ENCODE results near the gene KRT8.

Gene KRT8

DNA sequence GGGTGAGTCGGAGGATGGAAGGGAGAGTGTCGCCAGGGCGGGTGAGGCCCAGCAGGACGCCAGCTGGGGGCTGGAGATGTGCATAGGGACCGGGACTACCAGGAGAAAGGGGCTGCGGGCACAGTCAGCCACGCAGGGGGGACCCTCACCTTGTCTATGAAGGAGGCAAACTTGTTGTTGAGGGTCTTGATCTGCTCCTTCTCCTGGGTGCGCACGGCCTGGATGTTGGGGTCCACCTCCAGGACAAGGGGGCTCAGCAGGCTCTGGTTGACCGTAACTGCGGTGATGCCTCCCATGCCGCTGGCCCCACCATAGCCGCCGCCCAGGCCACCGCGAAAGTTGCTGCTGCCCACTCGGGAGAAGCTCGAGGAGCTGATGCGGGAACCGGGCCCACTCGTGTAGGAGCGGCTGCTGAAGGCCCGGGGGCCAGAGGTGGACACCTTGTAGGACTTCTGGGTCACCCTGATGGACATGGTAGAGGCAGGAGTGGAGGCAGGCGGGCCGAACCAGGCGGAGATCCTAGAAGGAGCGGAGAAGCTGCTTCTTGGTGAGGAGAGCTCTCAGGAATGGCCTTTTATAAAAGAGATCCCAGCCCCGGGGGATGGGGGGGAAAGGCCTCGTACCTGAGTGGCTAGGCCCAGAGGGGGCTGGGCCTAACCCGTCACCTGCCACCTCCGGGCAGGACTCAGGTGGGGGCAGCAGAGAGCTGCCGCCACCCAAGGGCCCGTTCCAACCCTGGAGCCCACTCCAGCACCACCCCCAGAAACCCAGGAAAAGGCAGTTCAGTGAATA lies at the start of gene KRT8:
Gene KRT8, minus strand, starts transcription at position 568 of the 792 bp plus-strand sequence. Its CDS starts 95 bp downstream, at position 473.
- peak within 1 kb of the TSS; percentile 96 for H3K27ac ChIP-seq
- TF ChIP-seq, protein P1, sequence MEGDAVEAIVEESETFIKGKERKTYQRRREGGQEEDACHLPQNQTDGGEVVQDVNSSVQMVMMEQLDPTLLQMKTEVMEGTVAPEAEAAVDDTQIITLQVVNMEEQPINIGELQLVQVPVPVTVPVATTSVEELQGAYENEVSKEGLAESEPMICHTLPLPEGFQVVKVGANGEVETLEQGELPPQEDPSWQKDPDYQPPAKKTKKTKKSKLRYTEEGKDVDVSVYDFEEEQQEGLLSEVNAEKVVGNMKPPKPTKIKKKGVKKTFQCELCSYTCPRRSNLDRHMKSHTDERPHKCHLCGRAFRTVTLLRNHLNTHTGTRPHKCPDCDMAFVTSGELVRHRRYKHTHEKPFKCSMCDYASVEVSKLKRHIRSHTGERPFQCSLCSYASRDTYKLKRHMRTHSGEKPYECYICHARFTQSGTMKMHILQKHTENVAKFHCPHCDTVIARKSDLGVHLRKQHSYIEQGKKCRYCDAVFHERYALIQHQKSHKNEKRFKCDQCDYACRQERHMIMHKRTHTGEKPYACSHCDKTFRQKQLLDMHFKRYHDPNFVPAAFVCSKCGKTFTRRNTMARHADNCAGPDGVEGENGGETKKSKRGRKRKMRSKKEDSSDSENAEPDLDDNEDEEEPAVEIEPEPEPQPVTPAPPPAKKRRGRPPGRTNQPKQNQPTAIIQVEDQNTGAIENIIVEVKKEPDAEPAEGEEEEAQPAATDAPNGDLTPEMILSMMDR (conservative IDR thresholded peaks at IDR 0.05): peak; percentile 93

GRCh38 chr12:52953181-52953841 lies 48.4 kb upstream of the KRT8 start:
- H3K27ac ChIP-seq: no peak overlapping the region
- TF ChIP-seq ZFX (IDR thresholded peaks at IDR 0.05): no peak
- TF ChIP-seq, protein P1 (conservative IDR thresholded peaks at IDR 0.05): no peak

DNA sequence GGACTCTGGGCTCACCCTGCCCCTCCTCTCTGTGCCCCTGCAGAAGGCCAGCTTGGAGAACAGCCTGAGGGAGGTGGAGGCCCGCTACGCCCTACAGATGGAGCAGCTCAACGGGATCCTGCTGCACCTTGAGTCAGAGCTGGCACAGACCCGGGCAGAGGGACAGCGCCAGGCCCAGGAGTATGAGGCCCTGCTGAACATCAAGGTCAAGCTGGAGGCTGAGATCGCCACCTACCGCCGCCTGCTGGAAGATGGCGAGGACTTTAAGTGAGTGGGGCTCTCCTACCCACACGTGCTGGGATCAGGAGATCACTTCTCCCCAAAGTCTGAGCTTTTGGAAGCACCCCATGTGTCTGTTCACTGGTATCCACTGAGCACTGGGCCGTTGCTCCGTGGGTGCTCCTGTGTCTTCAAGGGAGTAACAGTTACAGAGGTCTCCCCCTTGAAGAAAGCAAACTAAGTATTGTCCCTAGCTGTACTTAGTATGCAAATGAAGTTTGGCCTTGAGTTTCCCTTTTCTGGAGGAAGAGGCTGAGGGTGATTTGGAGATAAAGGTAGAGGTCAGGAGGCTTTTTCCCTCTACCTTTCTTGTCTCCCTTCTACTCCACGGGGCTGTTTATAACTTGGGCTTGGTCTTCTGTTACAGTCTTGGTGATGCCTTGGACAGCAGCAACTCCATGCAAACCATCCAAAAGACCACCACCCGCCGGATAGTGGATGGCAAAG lies 47.4 kb upstream of the KRT8 start:
- TF ChIP-seq, protein P1 (conservative IDR thresholded peaks at IDR 0.05): no peak
- no peak for TF ChIP-seq ZFX (IDR thresholded peaks at IDR 0.05)
- no peak overlapping the region for H3K27ac ChIP-seq

- TF ChIP-seq ZFX (IDR thresholded peaks at IDR 0.05): no peak
- TF ChIP-seq, protein P1 (conservative IDR thresholded peaks at IDR 0.05): no peak
- H3K27ac ChIP-seq: no peak overlapping the region
These were observed 46.8 kb upstream of the KRT8 start for GRCh38 chr12:52951640-52952039.

DNA sequence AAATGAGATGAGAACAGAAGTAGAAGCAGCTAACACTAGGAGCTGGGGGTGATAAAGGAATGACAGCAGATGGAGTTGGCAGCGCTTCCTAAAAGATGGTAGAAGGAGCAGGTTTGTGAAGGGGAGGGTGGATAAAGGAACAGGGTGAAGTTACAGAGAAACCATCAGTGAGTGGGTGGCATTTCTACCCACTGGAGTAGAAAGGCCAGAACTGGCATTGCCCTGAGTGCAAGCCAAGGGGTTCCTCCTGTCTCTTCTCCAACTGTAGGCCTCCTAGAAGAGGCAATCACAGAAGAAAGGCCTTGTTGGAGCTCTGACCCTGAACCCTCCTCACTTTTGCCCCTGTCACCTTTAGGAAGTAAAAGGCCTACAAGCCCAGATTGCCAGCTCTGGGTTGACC lies 46.2 kb upstream of the KRT8 start:
- no peak overlapping the region for H3K27ac ChIP-seq
- TF ChIP-seq, protein P1 (conservative IDR thresholded peaks at IDR 0.05): no peak
- no peak for TF ChIP-seq ZFX (IDR thresholded peaks at IDR 0.05)

DNA sequence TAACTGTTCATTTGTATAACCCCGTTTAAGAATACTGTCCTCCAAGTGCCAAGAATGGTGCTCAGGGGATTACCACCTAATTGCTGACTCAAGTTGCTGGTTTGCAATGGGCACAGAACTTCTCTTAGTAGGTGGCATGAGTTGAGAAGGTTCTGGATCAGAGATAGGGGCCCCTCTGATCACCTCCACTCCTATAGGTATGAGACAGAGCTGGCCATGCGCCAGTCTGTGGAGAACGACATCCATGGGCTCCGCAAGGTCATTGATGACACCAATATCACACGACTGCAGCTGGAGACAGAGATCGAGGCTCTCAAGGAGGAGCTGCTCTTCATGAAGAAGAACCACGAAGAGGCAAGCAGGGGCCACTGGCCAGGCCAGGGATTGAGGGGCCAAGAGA lies 45.7 kb upstream of the KRT8 start:
- TF ChIP-seq, protein P1 (conservative IDR thresholded peaks at IDR 0.05): no peak
- no peak for TF ChIP-seq ZFX (IDR thresholded peaks at IDR 0.05)
- peak overlapping the region; percentile 99 for H3K27ac ChIP-seq
